Heart left ventricle (tissue), 16 donors: ENCODE measurements around the gene LOXL3. TPM values are rescaled to one million over a fixed set of nuclear protein-coding genes. Genes with fewer than 3 reads are reported as not detected.

Experiments used
- ATAC-seq, 4 donors: fragments of 200-7000 bp; cut with Tn5 transposase; one replicate each; pipeline ENCODE4 v1.9.1; 2020 to 2022; ENCODE audit warnings: moderate library complexity in 4 of 4, mild to moderate bottlenecking in 3 of 4, moderate number of reproducible peaks in 1 of 4
- DNase-seq, 5 donors: peaks; one replicate each; pipeline ENCODE4 v3.0.0-alpha.2; 2020
- H3K27ac ChIP-seq, 12 donors: fragments of 200-600 bp; sonication (generic) in 4 of 12; one replicate each; pipeline versions ENCODE4 v1.5.0 to v1.8.0; 2016 to 2022; ENCODE audit warnings: mild to moderate bottlenecking in 2 of 12
- H3K27me3 ChIP-seq, 9 donors: fragments of 200-600 bp; sonication (generic) in 2 of 9; one replicate each; pipeline versions ENCODE4 v1.5.1 to v1.8.0; 2016 to 2022; ENCODE audit warnings: mild to moderate bottlenecking in 3 of 9
- H3K36me3 ChIP-seq, 9 donors: fragments of 200-600 bp; sonication (generic) in 2 of 9; one replicate each; pipeline versions ENCODE4 v1.5.0 to v1.8.0; 2018 to 2022; ENCODE audit warnings: mild to moderate bottlenecking in 2 of 9
- H3K4me1 ChIP-seq, 12 donors: fragments of 200-600 bp; sonication (generic) in 4 of 12; one replicate each; pipeline versions ENCODE4 v1.5.0 to v1.8.0; 2016 to 2022; ENCODE audit warnings: mild to moderate bottlenecking in 3 of 12
- H3K4me3 ChIP-seq, 12 donors: fragments of 200-600 bp; sonication (generic) in 4 of 12; one replicate each; pipeline versions ENCODE4 v1.5.0 to v1.8.0; 2017 to 2022; ENCODE audit warnings: mild to moderate bottlenecking in 9 of 12, moderate library complexity in 4 of 12
- H3K9me3 ChIP-seq, 12 donors: fragments of 200-600 bp; sonication (generic) in 4 of 12; one replicate each; pipeline versions ENCODE4 v1.5.0 to v1.8.0; 2016 to 2022; ENCODE audit warnings: mild to moderate bottlenecking in 1 of 12
- CTCF ChIP-seq, 12 donors: fragments of 200-600 bp; sonication (generic) in 4 of 12; IDR thresholded peaks; one replicate each; pipeline versions ENCODE4 v1.5.0 to v1.8.0; 2018 to 2022; ENCODE audit warnings: antibody characterized with exemption in 12 of 12, mild to moderate bottlenecking in 5 of 12
- POLR2A ChIP-seq, 2 donors: fragments of 450-650 bp; IDR thresholded peaks; one replicate each; pipeline ENCODE4 v1.6.1; 2017; ENCODE audit warnings: antibody characterized with exemption in 2 of 2, mild to moderate bottlenecking in 2 of 2, moderate library complexity in 2 of 2
- WGBS, 4 donors: extraction: QIAGEN DNeasy Blood & Tissue Kit in 2 of 4; methylation state at CpG; one replicate each; pipeline versions ENCODE4 v1.1.5 to v1.1.7; 2013 to 2018; 5-methylcytosine and 5-hydroxymethylcytosine counted together
- intact Hi-C, 10 donors: fragments of 100-400 bp; cut with DNase I; formaldehyde crosslinking; loops; one replicate each; pipeline versions ENCODE4 v1.11.1 to v1.14.2; 2022
- polyA plus RNA-seq, 2 donors: library from polyadenylated mRNA; stranded (reverse); fragments of 200-250 nt; gene quantifications; one replicate each; pipeline ENCODE4 v1.2.3, GENCODE V29; 2013
- total RNA-seq, 9 donors: library from RNA; depleted of rRNA in 2 of 9; stranded (reverse); fragments of >200 nt in 2 of 9; fragmentation: NEBNext Ultra II Directional in 3 of 9; extraction: Animal tissue kit (Norgen Biotek cat#: 25700) in 3 of 9; gene quantifications; one replicate each; pipeline versions ENCODE4 v1.1.0 to v1.2.4, GENCODE V29; 2016 to 2023
- donor health status: ischemic (EF 13 %, LVEDD 7.1; RV severe dilation, severe dysfunction).
- donor health status: healthy with polysubstance abuse.
- donor health status: DM: no; HTN: yes; CAD: no.
- donor health status: DM: no; HTN: no; CAD: no.
- donor health status: ischemic (EF 25% LVEDD 6.9; RV normal size, moderate dysfunction).
- donor health status: ischemic (EF 25% LVEDD 5.7; RV mildly dilated, moderate dysfunction).
- donor health status: healthy.
- donor health status: DM: yes; HTN: yes; CAD: no.
- donor health status: ischemic (EF 35%, LVEDD 5.7; RV mildly dilated, moderate dysfunction).
- donor health status: nonischemic (EF 11% LVEDD 7.7; RV severe dilation, severe dysfunction).
- donor health status: DM: yes; HTN: yes; CAD: no.
- donor health status: PGD.
- donor health status: ischemic (EF 29% LVEDD 5.4; RV normal size, mild dysfunction).
- donor health status: nonischemic (EF 23%, LVEDD 6.1; RV moderate dilation, normal function).

Gene LOXL3
- total and polyA plus RNA-seq, 11 donors = 1.5 to 8.7 (median 3.0) TPM

DNA sequence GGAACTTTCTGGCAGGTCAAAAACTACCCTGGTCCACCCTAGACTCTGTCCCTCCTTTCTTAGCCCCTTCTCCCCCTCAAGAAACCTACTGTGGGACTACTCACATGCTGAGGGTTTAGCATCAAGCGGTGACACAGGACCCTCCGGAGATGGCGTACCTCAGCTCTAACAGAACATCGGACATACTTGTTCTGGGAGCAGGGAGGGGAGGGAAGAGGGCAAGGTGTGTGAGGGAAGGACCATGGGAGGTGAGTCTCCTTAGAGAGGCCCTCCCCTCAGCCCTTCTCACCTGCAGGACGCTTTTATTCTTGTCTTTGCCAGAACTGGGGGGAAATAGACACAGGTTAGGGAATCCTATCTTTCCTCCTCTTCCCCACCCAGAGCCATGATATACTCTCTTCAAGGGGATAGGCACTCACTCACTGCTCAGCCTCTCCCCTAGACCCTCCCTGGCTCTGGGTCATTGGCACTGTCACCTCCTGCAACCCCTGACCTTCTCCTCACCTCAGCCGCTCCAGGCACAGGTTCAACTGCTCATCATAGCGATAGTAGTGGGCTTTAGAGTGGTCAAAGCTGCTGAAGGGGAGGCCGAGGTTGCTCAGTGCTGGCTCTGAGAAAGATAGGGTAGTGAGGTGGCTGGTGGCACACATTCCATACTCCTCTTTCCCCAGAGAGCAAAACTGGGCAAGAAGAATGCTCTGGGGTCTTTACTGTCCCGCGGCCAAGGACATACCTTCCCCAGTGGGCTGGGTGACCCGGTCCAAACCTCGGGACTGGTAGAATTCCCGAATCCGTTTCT, 48.1 kb downstream of the LOXL3 start:
- peaks cover 0 to 18% (median 15%) of the 10 kb centered on the region in 9 donors for H3K36me3 ChIP-seq
- peaks cover 0 to 53% (median 10%) of the 10 kb centered on the region in 9 donors for H3K27me3 ChIP-seq
- H3K27ac ChIP-seq = peak overlapping the region in 1 of 12 donors; percentile 100
- intact Hi-C loops = loop anchor here in 3 of 10 donors (2.0 to 5.0 kb wide), 4 partner anchors 23 to 82 kb away; partner anchors contain the start of genes AUP1 (in 1 of the 3), CCDC142 (in 1 of the 3), DOK1 (in 1 of the 3) and HTRA2 (in 1 of the 3)
- peak overlapping the region in 5 of 12 donors; percentile 75 to 87 (median 82) for H3K4me3 ChIP-seq
- no peak for TF ChIP-seq CTCF (IDR thresholded peaks at IDR 0.05)
- no peak for TF ChIP-seq POLR2A (IDR thresholded peaks at IDR 0.05)
- 93 to 95% (median 95%) methylated on average over 14 of the region's 14 CpGs for WGBS, 4 donors
- ATAC-seq = no peak
- peaks cover 4 to 59% (median 39%) of the 10 kb centered on the region in 12 donors for H3K4me1 ChIP-seq
- no peaks in the 10 kb centered on the region for H3K9me3 ChIP-seq
- DNase-seq = no peak

DNA sequence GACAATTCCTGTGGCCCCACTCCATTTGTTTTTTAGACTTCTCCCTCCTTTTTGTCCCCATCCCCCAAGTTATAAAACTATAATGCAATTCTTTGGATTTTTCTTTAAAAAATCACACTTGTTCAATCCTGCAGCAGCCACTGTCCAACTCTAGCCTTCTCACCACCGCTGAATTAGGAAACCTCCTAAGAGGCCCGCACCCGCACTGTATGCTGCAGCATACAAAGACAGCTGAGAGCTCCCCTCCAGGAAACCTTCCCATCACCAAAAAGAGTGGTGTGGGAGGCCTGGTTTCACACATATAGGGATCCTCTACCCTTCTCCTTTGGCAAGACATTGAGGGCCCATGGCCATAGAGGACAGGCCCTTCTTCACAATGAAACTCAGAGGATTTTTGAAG, 49.2 kb downstream of the LOXL3 start:
- Histone ChIP-seq H3K27me3 (peaks cover 9 to 53% (median 21%) of the 10 kb centered on the region in 9 donors), H3K9me3 (no peaks in the 10 kb centered on the region), H3K27ac (peak overlapping the region in 3 of 12 donors; percentile 88 to 90 (median 89)), H3K4me3 (peak overlapping the region in 8 of 12 donors; percentile 59 to 87 (median 66)), H3K4me1 (peaks cover 7 to 63% (median 42%) of the 10 kb centered on the region in 12 donors), H3K36me3 (peaks cover 0 to 18% (median 15%) of the 10 kb centered on the region in 9 donors)
- 89 to 97% (median 94%) methylated on average over 3 of the region's 3 CpGs for WGBS, 4 donors
- ATAC-seq (no peak), DNase-seq (no peak)
- TF ChIP-seq CTCF (IDR thresholded peaks at IDR 0.05) = no peak
- no peak for TF ChIP-seq POLR2A (IDR thresholded peaks at IDR 0.05)
- intact Hi-C loops = loop anchor here in 4 of 10 donors (5.0 kb wide), 3 partner anchors 73 to 83 kb away; no protein-coding TSS in a partner anchor

DNA sequence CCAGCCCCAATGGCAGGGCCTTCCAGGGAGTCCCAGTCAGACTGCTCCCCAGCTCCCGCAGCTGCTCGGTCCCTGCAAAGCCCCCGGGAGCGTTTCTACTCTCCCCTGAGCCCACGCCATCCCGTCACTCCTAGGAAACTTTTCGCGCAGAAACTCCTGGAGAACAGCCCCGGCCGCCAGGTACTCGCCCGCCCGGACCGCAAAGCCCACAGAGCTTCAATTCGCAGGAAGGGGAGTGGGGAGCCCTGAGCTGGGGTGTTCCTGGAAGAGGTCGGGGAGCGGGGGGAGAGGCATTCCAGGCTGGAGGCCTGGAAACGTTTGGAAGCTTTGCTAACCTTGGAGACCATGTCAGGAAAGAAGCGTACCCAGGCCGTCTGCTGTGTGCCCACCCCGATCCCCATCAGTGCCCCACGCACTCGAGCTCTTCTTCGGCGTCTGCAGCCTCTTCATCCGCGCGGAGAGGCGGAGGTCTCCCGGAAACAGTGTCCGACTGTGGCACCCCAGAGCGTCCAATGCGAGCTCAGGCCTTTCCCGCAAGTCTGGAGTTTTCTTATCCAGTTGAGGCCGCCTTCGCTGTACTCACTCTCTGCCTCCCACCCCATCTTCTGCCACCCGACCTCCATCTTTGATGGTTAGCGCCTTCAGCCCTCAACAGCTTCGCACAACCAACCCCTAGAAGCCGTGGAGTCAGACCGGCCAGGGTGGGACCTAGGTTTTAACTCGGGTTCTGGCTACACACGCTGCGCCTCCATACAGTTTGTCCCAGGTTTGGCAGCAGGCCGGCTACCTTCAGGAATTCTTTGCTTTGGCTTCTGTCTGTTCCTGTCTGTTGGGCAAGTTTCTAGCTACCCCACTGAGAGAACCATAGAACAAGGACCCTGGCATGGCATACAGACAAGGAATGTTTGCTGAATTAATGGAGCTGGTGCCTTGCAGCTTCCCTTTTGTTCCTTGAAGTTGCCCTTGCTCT, 50.0 kb downstream of the LOXL3 start:
- peak overlapping the region; percentile 36 to 87 (median 62) for H3K4me3 ChIP-seq
- H3K27ac ChIP-seq = peak overlapping the region; percentile 72 to 90 (median 84)
- intact Hi-C loops = loop anchor here in 4 of 10 donors (1.0 to 5.0 kb wide), 4 partner anchors 26 to 84 kb away; partner anchors contain the start of genes AUP1 (in 1 of the 4) and HTRA2 (in 1 of the 4)
- WGBS, 4 donors = 26 to 43% (median 30%) methylated on average over 35 to 45 of the region's 45 CpGs
- ATAC-seq (no peak), DNase-seq (no peak)
- peaks cover 10 to 71% (median 50%) of the 10 kb centered on the region in 12 donors for H3K4me1 ChIP-seq
- H3K36me3 ChIP-seq = peaks cover 0 to 18% (median 15%) of the 10 kb centered on the region in 9 donors
- peaks cover 9 to 57% (median 26%) of the 10 kb centered on the region in 9 donors for H3K27me3 ChIP-seq
- TF ChIP-seq POLR2A (IDR thresholded peaks at IDR 0.05) = no peak
- TF ChIP-seq CTCF (IDR thresholded peaks at IDR 0.05) = no peak
- H3K9me3 ChIP-seq = no peaks in the 10 kb centered on the region
